HG03139 (cell line): Measurements from ENCODE around the gene RCVRN.
"Not testable (repeated sequence)": the region's sequence is repeated elsewhere in the genome, so short reads cannot be mapped to it uniquely, and the experiment has no call there.

ENCODE experiments used
- ATAC-seq: cut with Tn5 transposase; IDR thresholded peaks from one replicate; pipeline ENCODE4 v1.9.1; 2021; ENCODE audit not compliant: unreplicated experiment

RCVRN gene

GRCh38 chr17:9922012-9922848, 17.2 kb upstream of the RCVRN start:
- ATAC-seq: no peak

GRCh38 chr17:9921216-9921615, 16.1 kb upstream of the RCVRN start:
- not testable (repeated sequence) for ATAC-seq

GRCh38 chr17:9918804-9919352, 13.8 kb upstream of the RCVRN start:
- ATAC-seq: no peak

- no peak for ATAC-seq
These were observed 13.3 kb upstream of the RCVRN start for GRCh38 chr17:9918352-9918751.

- no peak for ATAC-seq
These were observed 12.7 kb upstream of the RCVRN start for GRCh38 chr17:9917801-9918200.

- ATAC-seq: no peak
These were observed 12.1 kb upstream of the RCVRN start for GRCh38 chr17:9917131-9917530.

- ATAC-seq: no peak
These were observed 11.0 kb upstream of the RCVRN start for GRCh38 chr17:9916108-9916507.

- no peak for ATAC-seq
These were observed 8.4 kb upstream of the RCVRN start for GRCh38 chr17:9913476-9913875.

- no peak for ATAC-seq
These were observed 7.3 kb upstream of the RCVRN start for GRCh38 chr17:9912121-9913099.

GRCh38 chr17:9911089-9911488, 6.0 kb upstream of the RCVRN start:
- ATAC-seq: no peak

- no peak for ATAC-seq
These were observed 3.6 kb upstream of the RCVRN start for GRCh38 chr17:9908649-9909042.

- no peak for ATAC-seq
These were observed 3.0 kb upstream of the RCVRN start for GRCh38 chr17:9907883-9908648.

GRCh38 chr17:9907131-9907530, 2.1 kb upstream of the RCVRN start:
- no peak for ATAC-seq

GRCh38 chr17:9906616-9907015, 1.5 kb upstream of the RCVRN start:
- ATAC-seq: no peak

- ATAC-seq: no peak
These were observed 831 bp upstream of the RCVRN start for GRCh38 chr17:9905902-9906301.

GRCh38 chr17:9904277-9905077, 594 bp downstream of the RCVRN start:
- ATAC-seq: no peak

- ATAC-seq: no peak
These were observed 3.0 kb downstream of the RCVRN start for GRCh38 chr17:9902120-9902519.

- ATAC-seq: no peak
These were observed 4.3 kb downstream of the RCVRN start for GRCh38 chr17:9900784-9901183.

- ATAC-seq: no peak
These were observed 5.0 kb downstream of the RCVRN start for GRCh38 chr17:9900044-9900594.
